Endodermal cell (in vitro differentiated cells): Measurements from ENCODE around the gene IMMP2L. TPM values are rescaled to one million over a fixed set of nuclear protein-coding genes. Genes with fewer than 3 reads are reported as not detected.

Source experiments
- DNase-seq: peaks from one replicate; pipeline ENCODE4 v3.0.0-alpha.2; 2017
- H3K27ac ChIP-seq: 2 replicates; pipeline ENCODE4 v1.5.1; 2013; ENCODE audit warnings: mild to moderate bottlenecking, low read depth, low read length, moderate library complexity
- H3K27me3 ChIP-seq: 2 replicates; pipeline ENCODE4 v1.6.1; 2013; ENCODE audit warnings: mild to moderate bottlenecking, low read length, moderate library complexity; ENCODE audit not compliant: insufficient read depth, control insufficient read depth, poor library complexity, severe bottlenecking
- H3K36me3 ChIP-seq: 2 replicates; pipeline ENCODE4 v1.7.0; 2013; ENCODE audit warnings: mild to moderate bottlenecking, low read length, moderate library complexity; ENCODE audit not compliant: control insufficient read depth, insufficient read depth
- H3K4me1 ChIP-seq: one replicate; pipeline ENCODE4 v1.7.0; 2013; ENCODE audit warnings: low read length; ENCODE audit not compliant: control insufficient read depth, insufficient read depth
- H3K4me3 ChIP-seq: 2 replicates; pipeline ENCODE4 v1.5.1; 2013; ENCODE audit warnings: mild to moderate bottlenecking, low read length, moderate library complexity
- H3K9ac ChIP-seq: 2 replicates; pipeline ENCODE4 v1.6.1; 2013; ENCODE audit warnings: mild to moderate bottlenecking, low read length, moderate library complexity; ENCODE audit not compliant: poor library complexity, severe bottlenecking; ENCODE audit errors: extremely low read depth
- H3K9me3 ChIP-seq: 2 replicates; pipeline ENCODE4 v1.6.1; 2013; ENCODE audit warnings: mild to moderate bottlenecking, low read length, moderate library complexity; ENCODE audit not compliant: control insufficient read depth
- H3K27ac Mint-ChIP-seq: 2 replicates; pipeline ENCODE4 v1.8.0; 2020; ENCODE audit warnings: mixed read lengths
- H3K27me3 Mint-ChIP-seq: 2 replicates; pipeline ENCODE4 v1.8.0; 2021; ENCODE audit warnings: mild to moderate bottlenecking, mixed read lengths; ENCODE audit not compliant: insufficient read depth
- H3K36me3 Mint-ChIP-seq: 2 replicates; pipeline ENCODE4 v1.8.0; 2020; ENCODE audit warnings: low read depth, mixed read lengths
- H3K4me1 Mint-ChIP-seq: 2 replicates; pipeline ENCODE4 v1.8.0; 2020; ENCODE audit warnings: mixed read lengths
- H3K4me3 Mint-ChIP-seq: 2 replicates; pipeline ENCODE4 v1.8.0; 2020; ENCODE audit warnings: mild to moderate bottlenecking, moderate library complexity, mixed read lengths
- H3K9me3 Mint-ChIP-seq: 2 replicates; pipeline ENCODE4 v1.8.0; 2020; ENCODE audit warnings: mild to moderate bottlenecking, mixed read lengths
- WGBS, 2 experiments: methylation state at CpG; one replicate each; pipeline versions ENCODE4 v1.1.5 to v1.1.7; 2013; ENCODE audit warnings: missing lambda C conversion rate in 2 of 2, mixed read lengths in 1 of 2; ENCODE audit not compliant: insufficient coverage in 1 of 2, insufficient read length in 1 of 2; 5-methylcytosine and 5-hydroxymethylcytosine counted together
- total RNA-seq, 2 donors: library from RNA; stranded (reverse); fragmentation: NEBNext Ultra II Directional in 1 of 2; extraction: Animal tissue kit (Norgen Biotek cat#: 25700) in 1 of 2; gene quantifications; 2 replicates in 1 of 2; 3 replicates in 1 of 2; pipeline ENCODE4 v1.2.1, GENCODE V29; 2021
- TF ChIP-seq, protein P1 (sequence below): fragments of 200-600 bp; sonication (generic); conservative IDR thresholded peaks from 2 replicates; pipeline ENCODE4 v1.5.0; 2021; ENCODE audit warnings: antibody characterized with exemption, mild to moderate bottlenecking

Gene IMMP2L
- total RNA-seq, 2 donors from 2014 or later, result 17.7 to 19.4 TPM

GRCh38 chr7:110784749-110785148, 777.5 kb downstream of the IMMP2L start:
- no peak overlapping the region for H3K4me3 ChIP-seq
- TF ChIP-seq, protein P1, sequence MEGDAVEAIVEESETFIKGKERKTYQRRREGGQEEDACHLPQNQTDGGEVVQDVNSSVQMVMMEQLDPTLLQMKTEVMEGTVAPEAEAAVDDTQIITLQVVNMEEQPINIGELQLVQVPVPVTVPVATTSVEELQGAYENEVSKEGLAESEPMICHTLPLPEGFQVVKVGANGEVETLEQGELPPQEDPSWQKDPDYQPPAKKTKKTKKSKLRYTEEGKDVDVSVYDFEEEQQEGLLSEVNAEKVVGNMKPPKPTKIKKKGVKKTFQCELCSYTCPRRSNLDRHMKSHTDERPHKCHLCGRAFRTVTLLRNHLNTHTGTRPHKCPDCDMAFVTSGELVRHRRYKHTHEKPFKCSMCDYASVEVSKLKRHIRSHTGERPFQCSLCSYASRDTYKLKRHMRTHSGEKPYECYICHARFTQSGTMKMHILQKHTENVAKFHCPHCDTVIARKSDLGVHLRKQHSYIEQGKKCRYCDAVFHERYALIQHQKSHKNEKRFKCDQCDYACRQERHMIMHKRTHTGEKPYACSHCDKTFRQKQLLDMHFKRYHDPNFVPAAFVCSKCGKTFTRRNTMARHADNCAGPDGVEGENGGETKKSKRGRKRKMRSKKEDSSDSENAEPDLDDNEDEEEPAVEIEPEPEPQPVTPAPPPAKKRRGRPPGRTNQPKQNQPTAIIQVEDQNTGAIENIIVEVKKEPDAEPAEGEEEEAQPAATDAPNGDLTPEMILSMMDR, result no peak

GRCh38 chr7:110780712-110781111, 781.6 kb downstream of the IMMP2L start:
- Mint-ChIP-seq H3K27ac (no peak overlapping the region), H3K36me3 (no peaks in the 10 kb centered on the region), H3K9me3 (no peaks in the 10 kb centered on the region), H3K4me3 (no peak overlapping the region), H3K4me1 (peaks cover 22% of the 10 kb centered on the region), H3K27me3 (no peaks in the 10 kb centered on the region)
- H3K9me3 ChIP-seq, result no peaks in the 10 kb centered on the region
- TF ChIP-seq, protein P1, result no peak
- no peak overlapping the region for H3K9ac ChIP-seq
- no peak overlapping the region for H3K27ac ChIP-seq
- H3K4me1 ChIP-seq, result peaks cover 3% of the 10 kb centered on the region
- no peak overlapping the region for H3K4me3 ChIP-seq
- no peak for DNase-seq
- H3K27me3 ChIP-seq, result no peaks in the 10 kb centered on the region
- no peaks in the 10 kb centered on the region for H3K36me3 ChIP-seq

More at GRCh38 chr7:110784749-110785148, 777.5 kb downstream of the IMMP2L start:
- Mint-ChIP-seq H3K4me1 (peaks cover 18% of the 10 kb centered on the region), H3K4me3 (no peak overlapping the region), H3K9me3 (no peaks in the 10 kb centered on the region), H3K36me3 (no peaks in the 10 kb centered on the region), H3K27me3 (no peaks in the 10 kb centered on the region), H3K27ac (no peak overlapping the region)
- H3K4me1 ChIP-seq, result peaks cover 3% of the 10 kb centered on the region
- H3K36me3 ChIP-seq, result no peaks in the 10 kb centered on the region
- DNase-seq, result no peak
- H3K9ac ChIP-seq, result no peak overlapping the region
- H3K27ac ChIP-seq, result no peak overlapping the region
- H3K27me3 ChIP-seq, result no peaks in the 10 kb centered on the region
- WGBS, 2 experiments, result 88 to 100% methylated on average over 1 of the region's 1 CpG
- H3K9me3 ChIP-seq, result no peaks in the 10 kb centered on the region

GRCh38 chr7:110779339-110779738, 783.0 kb downstream of the IMMP2L start:
- Histone ChIP-seq H3K27me3 (no peaks in the 10 kb centered on the region), H3K36me3 (no peaks in the 10 kb centered on the region), H3K27ac (no peak overlapping the region), H3K9ac (no peak overlapping the region), H3K4me1 (peaks cover 3% of the 10 kb centered on the region), H3K4me3 (no peak overlapping the region), H3K9me3 (no peaks in the 10 kb centered on the region)
- WGBS, 2 experiments, result 87 to 88% methylated on average over 1 to 3 of the region's 3 CpGs
- Mint-ChIP-seq H3K36me3 (no peaks in the 10 kb centered on the region), H3K4me1 (peaks cover 22% of the 10 kb centered on the region), H3K4me3 (no peak overlapping the region), H3K27me3 (no peaks in the 10 kb centered on the region), H3K27ac (no peak overlapping the region), H3K9me3 (no peaks in the 10 kb centered on the region)
- DNase-seq, result no peak
- TF ChIP-seq, protein P1, result no peak
